ENCODE results near the gene USP32.
"Not testable (repeated sequence)": the region's sequence is repeated elsewhere in the genome, so short reads cannot be mapped to it uniquely, and the experiment has no call there.

The USP32 gene

GRCh38 chr17:60406887-60407286 lies 15.0 kb upstream of the USP32 start:
- no peak for DNase-seq

DNA sequence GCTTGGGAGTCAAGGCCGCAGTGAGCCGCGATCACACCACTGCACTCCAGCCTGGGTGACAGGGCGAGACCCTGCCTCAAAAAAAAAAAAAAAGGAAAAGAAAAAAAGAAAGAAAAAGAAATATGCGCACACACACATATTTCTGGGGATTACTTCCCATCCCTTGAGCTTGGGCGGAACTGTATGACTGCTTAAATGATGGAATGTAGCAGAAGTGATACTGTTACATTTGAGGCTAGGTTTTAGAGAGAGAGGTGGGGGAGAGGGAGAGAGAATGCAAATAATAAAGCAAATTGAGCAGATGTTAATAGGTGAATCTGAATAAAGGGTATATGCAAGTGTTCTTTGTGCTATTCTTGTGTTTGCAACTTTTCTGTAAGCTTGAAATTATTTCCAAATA lies 12.0 kb upstream of the USP32 start:
- DNase-seq = no peak

GRCh38 chr17:60403523-60403810 lies 11.5 kb upstream of the USP32 start:
- DNase-seq = no peak

DNA sequence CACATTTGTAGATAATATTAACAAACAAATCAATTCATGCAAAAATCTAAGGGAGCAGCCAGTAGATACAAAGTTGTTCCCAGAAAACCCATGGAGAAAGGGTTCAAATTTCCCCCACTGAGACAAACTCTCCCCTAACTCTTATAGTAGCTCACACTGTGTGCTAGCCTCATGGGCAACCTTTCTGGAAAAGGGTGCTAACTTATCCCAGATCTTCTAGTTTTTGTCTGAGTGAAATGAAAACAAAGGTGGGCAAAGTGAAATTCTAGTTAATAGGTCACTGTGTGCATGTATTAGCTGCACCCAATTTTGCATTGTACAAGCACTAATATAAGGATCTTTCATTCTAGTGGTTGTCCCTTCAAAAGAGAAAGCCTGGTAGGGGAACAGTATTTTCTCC lies 9.9 kb upstream of the USP32 start:
- no peak for DNase-seq

- peak in 1 of 5 donors; percentile 18 for DNase-seq
These were observed 6.5 kb upstream of the USP32 start for GRCh38 chr17:60398227-60398959.

DNA sequence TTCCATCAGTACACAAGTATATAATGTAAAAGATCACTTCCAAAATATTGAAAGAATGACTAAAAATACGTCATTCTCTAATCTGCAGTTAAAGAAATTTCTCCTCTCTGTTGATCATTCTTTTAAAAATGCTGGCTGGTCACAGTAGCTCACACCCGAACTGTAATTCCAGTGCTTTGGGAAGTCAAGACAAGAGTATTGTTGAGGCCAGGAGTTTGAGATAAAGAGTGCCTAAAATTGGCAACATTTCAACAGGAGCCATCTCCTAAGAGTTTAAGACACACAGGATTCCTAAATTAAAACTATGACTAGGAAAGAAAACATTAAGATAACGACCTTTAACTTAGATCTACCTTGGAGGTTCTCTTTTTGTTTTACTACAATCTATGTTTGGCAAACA lies 4.5 kb upstream of the USP32 start:
- DNase-seq = no peak

DNA sequence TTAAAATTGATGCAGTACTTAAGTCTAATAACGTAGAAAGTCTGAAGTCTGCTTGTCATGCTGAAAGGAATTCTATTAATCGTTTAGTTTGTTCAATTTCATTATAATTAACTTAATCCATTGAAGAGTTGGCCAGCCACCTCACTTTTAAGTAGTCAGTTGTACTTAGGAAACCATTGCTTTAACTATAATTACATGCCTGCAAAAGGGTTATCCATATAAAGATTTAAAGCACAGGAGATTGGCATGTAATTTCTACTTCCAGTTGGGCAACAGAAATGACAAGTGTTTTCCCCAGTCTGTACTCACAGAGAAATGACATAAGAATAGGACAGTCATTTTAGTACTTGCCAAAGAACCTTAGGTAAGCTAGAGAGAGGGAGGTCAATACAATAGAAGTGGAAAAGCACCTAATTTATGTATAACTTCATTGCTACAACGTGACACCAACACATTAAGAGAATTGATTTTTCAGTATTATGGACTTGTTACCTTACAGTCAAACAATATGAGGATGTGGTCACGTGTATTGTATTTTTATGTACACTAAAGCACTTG lies 3.7 kb upstream of the USP32 start:
- DNase-seq = peak in 1 of 5 donors; percentile 38

- DNase-seq = no peak
These were observed 2.1 kb upstream of the USP32 start for GRCh38 chr17:60393840-60394723.

DNA sequence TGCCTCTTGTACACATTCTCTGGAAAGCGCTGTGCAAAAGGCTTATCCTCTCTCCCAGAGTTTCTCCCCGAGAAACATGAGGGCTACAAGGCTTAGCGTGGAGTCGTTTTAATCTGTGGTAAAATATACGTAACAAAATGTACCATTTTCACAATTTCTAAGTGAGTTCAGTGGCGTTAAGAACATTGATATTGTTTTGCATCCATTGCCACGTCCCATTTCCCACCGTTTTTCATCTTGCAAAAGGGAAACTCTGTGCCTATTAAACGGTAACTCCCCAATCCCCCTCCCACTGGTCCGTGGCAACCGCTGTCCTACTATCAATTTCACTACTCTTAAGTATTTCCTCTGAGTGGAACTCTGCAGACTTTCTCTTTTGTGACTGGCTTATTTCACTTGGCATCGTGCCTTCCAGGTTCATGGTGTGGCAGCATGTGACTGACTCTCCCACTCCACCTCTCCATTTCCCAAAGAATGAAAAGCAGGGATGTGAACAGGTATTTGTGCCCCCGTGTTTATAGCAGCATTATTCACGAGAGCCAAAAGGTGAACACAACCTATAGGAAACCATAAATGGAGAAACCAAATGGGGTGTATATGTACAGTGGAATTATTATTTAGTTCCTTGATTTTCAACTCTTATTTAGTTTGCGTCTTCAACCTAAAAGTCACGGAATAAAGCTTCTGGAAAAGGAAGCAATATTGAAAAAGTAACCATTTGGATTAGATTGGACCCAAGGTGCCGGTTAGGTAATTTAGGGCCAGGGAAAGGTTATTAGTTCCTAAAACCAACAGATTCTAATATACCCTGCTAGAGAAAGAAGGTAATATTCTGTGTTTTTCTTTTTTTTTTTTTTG lies 1.1 kb upstream of the USP32 start:
- peak in 1 of 5 donors; percentile 59 for DNase-seq

DNA sequence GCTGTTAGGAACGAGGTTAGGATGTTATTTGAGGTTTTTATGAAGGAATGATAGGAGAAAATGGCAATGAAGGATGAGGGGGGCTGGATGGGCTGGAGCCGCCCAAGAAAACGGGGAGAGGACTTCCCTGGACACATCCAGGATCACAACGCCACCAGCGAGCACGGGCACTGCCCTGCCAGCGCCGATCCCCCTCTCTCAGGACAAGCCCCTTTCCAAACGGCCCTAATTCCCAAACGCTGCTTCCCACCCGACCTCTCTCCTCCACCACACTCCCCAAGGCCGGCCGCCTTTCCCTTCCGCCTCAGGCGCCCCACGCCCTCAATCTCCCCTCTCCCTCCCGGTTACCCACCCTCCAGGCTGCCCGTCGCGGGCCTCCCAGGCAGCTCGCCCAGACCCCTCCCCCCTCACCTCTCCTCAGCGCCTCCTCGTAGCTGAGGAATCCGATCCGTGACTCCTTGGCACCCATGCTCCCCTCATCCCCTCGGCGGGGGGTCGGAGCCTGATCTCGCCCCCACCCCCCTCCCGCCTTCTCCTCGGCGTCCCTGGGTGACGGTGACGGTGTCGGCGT lies 377 bp downstream of the USP32 start:
- DNase-seq = peak in 1 of 5 donors; percentile 9

DNA sequence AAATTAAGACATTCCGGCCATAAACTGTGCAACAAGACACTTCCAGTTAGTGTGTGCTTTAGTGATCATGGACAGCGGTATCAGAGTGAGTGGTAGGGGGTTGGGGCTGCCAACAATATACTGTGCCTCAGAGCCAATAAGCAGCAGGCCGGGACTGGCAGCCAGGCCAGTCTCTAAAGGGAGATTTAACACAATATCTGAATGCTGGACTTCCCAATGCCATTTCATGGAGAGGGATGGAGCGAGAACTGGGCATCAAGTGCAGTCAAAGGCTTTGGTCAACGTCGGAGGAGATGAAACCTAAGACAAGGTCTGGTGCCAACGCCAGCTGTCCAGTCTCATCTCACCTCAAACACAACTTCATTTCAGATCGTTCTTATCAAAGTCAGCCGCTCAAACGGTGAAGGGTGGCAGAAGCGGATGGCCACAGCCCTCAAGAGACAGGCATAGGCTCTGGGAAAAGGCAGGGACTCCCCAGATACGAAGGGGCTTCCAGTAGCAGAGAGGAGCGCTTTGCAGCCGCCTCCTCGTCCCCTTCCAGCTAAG lies 935 bp downstream of the USP32 start:
- DNase-seq = peak in 2 of 5 donors; percentile 7 to 19

DNA sequence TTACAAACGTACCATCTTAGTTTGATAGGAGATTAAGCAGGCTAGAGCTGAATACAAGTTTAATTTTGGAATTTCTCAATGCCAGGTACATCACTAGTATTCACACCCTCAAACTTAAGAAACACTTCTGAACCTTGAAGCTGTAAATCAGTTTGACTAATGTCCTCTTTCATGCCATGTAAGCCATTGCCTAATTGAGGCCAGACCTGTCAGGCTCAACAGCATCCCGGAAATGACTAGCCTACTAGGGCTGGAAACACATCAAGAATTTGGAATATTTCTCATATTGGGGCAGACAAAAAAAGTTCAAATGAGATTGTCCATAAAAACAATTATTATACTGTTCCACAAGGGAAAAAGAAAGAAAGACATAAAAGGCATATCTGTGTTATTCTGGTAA lies 1.7 kb downstream of the USP32 start:
- no peak for DNase-seq

- DNase-seq = no peak
These were observed 3.2 kb downstream of the USP32 start for GRCh38 chr17:60388742-60389141.

DNA sequence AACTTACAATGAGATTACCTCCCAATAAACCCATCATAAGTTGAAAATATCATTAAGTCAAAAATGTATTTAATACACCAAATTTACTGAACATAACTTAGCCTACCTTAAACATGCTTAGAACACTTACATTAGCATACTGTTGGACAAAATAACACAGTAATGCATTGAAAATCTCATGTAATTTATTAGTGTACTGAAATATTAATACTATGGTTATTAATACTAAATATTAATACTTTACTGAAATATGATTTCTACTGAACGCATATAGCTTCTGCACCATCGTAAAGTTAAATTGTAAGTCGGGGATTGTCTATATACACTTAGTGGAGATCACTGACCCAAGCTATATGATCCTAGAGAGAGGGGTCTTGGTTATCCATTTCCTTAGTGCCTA lies 4.3 kb downstream of the USP32 start:
- DNase-seq = no peak

- no peak for DNase-seq
These were observed 5.5 kb downstream of the USP32 start for GRCh38 chr17:60386147-60387058.

DNA sequence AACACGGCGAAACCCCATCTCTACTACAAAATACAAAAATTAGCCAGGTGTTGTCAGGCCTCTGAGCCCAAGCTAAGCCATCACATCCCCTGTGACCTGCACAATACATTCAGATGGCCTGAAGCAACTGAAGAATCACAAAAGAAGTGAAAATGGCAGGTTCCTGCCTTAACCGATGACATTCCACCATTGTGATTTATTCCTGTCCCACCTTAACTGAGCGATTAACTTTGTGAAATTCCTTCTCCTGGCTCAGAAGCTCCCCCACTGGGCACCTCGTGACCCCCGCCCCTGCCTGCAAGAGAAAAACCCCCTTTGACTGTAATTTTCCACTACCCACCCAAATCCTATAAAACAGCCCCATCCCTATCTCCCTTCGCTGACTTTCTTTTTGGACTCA lies 7.0 kb downstream of the USP32 start:
- not testable (repeated sequence) for DNase-seq

DNA sequence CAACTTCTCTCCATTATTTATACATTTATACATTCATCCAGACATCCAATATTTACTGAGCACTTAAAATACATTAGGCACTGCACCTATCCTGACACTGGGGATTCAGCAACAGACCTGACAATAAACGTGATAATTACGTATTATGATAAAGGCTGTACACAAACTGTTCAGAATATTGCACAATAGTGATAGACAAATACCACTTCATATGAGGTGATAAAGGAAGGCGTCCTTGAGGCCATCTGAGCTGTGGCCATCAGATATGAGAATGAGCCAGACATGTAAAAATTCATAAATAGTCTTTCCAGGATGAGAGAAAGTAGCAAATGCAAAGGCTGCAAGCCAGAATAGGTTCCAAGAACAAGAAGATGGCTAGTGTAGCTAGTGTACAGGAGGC lies 8.6 kb downstream of the USP32 start:
- no peak for DNase-seq

GRCh38 chr17:60381958-60382357 lies 10.0 kb downstream of the USP32 start:
- DNase-seq = no peak

- DNase-seq = not testable (repeated sequence)
These were observed 12.5 kb downstream of the USP32 start for GRCh38 chr17:60379461-60379860.

GRCh38 chr17:60378187-60378586 lies 13.7 kb downstream of the USP32 start:
- DNase-seq = not testable (repeated sequence)

Measured in T-helper 1 cell (primary cell).